Psoas muscle (tissue), 8 donors: ENCODE results near the gene C1QTNF6. TPM values are rescaled to one million over a fixed set of nuclear protein-coding genes. Genes with fewer than 3 reads are reported as not detected.
"Not testable (repeated sequence)": the region's sequence is repeated elsewhere in the genome, so short reads cannot be mapped to it uniquely, and the experiment has no call there.

Experiments
- ATAC-seq, 4 donors: fragments of 200-7000 bp; cut with Tn5 transposase; one replicate each; pipeline ENCODE4 v1.9.1; 2020; ENCODE audit warnings: moderate library complexity in 3 of 4, mild to moderate bottlenecking in 2 of 4
- DNase-seq, 2 donors: peaks; one replicate each; pipeline ENCODE4 v3.0.0-alpha.2; 2020
- H3K27ac ChIP-seq: fragments of 200-600 bp; one replicate; pipeline ENCODE4 v1.8.0; 2022
- H3K27me3 ChIP-seq, 3 donors: fragments of 200-600 bp in 1 of 3; one replicate each; pipeline versions ENCODE4 v1.6.1 to v1.8.0; 2013 to 2022; ENCODE audit warnings: low read length in 2 of 3, mild to moderate bottlenecking in 2 of 3, moderate library complexity in 1 of 3; ENCODE audit not compliant: insufficient read depth in 3 of 3
- H3K36me3 ChIP-seq, 2 donors: fragments of 200-600 bp in 1 of 2; one replicate each; pipeline versions ENCODE4 v1.6.1 to v1.8.0; 2013 to 2022; ENCODE audit warnings: low read depth in 1 of 2, mild to moderate bottlenecking in 1 of 2, moderate library complexity in 1 of 2; ENCODE audit not compliant: insufficient read depth in 1 of 2
- H3K4me1 ChIP-seq: fragments of 200-600 bp; one replicate; pipeline ENCODE4 v1.8.0; 2022
- H3K4me3 ChIP-seq: fragments of 200-600 bp; one replicate; pipeline ENCODE4 v1.8.0; 2022; ENCODE audit warnings: mild to moderate bottlenecking
- H3K9me3 ChIP-seq: fragments of 200-600 bp; one replicate; pipeline ENCODE4 v1.8.0; 2022
- WGBS, 3 donors: extraction: QIAGEN DNeasy Blood & Tissue Kit; methylation state at CpG; one replicate each; pipeline versions ENCODE4 v1.1.6 to v1.1.7; 2013; 5-methylcytosine and 5-hydroxymethylcytosine counted together
- intact Hi-C, 2 donors: fragments of 100-400 bp; cut with DNase I; formaldehyde crosslinking; loops; one replicate each; pipeline versions ENCODE4 v1.11.0 to v1.14.2; 2022
- polyA plus RNA-seq, 3 donors: library from polyadenylated mRNA; stranded (reverse); fragments of 200-250 nt; gene quantifications; one replicate each; pipeline ENCODE4 v1.2.3, GENCODE V29; 2013
- total RNA-seq, 4 donors: library from RNA; stranded (reverse); fragmentation: NEBNext Ultra II Directional in 2 of 4; extraction: Animal tissue kit (Norgen Biotek cat#: 25700) in 2 of 4; gene quantifications; one replicate each; pipeline versions ENCODE4 v1.2.1 to v1.2.4, GENCODE V29; 2021 to 2023
- TF ChIP-seq, protein P1 (sequence below): fragments of 200-600 bp; IDR thresholded peaks from one replicate; pipeline ENCODE4 v1.8.0; 2022; ENCODE audit warnings: antibody characterized with exemption
- donor health status: healthy with polysubstance abuse.
- donor health status: DM: no; HTN: no; CAD: no; lungs with moderate emphysema.
- donor health status: Bipolar disorder and iron deficiency.
- donor health status: healthy.
- donor health status: DM: yes; HTN: yes; CAD: no.
- donor health status: DM: no; HTN: no; CAD: no.
- donor health status: DM: no; HTN: no; CAD: no.
- donor health status: DM: yes; HTN: yes; CAD: no.

Gene C1QTNF6
- total and polyA plus RNA-seq, 7 donors: 0.66 to 8.2 (median 1.0) TPM

DNA sequence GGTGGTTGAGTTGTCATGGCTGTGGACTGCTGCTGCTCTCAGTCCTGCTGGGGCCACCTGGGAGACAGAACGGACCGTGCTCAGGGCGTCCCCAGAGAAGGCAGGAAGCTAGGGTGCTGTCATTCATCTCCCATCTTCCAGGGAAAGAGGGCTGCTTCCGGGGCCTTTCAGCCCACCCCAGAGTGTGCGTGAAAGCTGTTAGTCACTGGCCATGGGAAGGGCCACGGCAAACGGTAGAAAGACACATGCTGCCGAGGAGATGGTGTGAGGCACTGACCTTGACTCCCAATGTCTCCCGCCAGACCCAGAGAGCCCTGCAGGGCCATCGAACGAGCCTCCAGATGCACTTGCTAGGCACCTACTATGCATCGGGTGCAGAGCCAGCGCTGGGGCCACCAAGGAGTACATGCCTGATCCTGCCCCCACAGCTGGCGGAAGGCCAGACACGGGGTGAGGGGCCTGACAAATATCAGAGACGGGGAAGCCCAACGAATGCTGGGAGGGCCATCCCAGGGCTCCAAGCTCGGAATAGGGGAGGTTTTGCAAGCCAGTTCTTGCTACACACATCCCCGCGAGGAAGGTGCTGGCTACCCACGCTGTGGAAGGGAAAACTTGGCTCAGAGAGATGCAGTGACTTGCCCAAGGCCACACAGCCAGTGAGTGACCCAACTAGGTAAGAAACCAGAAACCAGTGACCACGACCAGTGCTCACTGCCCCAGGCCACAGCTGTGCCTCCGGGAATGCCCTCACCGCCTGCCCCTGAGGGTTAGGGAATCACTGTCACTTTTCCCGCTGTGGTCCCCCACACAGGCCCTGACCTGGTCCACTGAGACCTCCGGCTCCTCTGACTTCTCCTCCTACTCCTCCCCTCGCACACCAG lies 45.9 kb upstream of the C1QTNF6 start:
- no peaks in the 10 kb centered on the region for H3K4me1 ChIP-seq
- no peaks in the 10 kb centered on the region for H3K9me3 ChIP-seq
- H3K27me3 ChIP-seq: peaks cover 0 to 54% (median 21%) of the 10 kb centered on the region in 3 donors
- no peak overlapping the region for H3K4me3 ChIP-seq
- intact Hi-C loops: no loop called here
- no peaks in the 10 kb centered on the region for H3K36me3 ChIP-seq
- no peak for ATAC-seq
- peak in 1 of 2 donors; percentile 40 for DNase-seq
- no peak overlapping the region for H3K27ac ChIP-seq
- 41 to 45% (median 45%) methylated on average over 27 of the region's 27 CpGs for WGBS, 3 donors
- TF ChIP-seq, protein P1, sequence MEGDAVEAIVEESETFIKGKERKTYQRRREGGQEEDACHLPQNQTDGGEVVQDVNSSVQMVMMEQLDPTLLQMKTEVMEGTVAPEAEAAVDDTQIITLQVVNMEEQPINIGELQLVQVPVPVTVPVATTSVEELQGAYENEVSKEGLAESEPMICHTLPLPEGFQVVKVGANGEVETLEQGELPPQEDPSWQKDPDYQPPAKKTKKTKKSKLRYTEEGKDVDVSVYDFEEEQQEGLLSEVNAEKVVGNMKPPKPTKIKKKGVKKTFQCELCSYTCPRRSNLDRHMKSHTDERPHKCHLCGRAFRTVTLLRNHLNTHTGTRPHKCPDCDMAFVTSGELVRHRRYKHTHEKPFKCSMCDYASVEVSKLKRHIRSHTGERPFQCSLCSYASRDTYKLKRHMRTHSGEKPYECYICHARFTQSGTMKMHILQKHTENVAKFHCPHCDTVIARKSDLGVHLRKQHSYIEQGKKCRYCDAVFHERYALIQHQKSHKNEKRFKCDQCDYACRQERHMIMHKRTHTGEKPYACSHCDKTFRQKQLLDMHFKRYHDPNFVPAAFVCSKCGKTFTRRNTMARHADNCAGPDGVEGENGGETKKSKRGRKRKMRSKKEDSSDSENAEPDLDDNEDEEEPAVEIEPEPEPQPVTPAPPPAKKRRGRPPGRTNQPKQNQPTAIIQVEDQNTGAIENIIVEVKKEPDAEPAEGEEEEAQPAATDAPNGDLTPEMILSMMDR: no peak

DNA sequence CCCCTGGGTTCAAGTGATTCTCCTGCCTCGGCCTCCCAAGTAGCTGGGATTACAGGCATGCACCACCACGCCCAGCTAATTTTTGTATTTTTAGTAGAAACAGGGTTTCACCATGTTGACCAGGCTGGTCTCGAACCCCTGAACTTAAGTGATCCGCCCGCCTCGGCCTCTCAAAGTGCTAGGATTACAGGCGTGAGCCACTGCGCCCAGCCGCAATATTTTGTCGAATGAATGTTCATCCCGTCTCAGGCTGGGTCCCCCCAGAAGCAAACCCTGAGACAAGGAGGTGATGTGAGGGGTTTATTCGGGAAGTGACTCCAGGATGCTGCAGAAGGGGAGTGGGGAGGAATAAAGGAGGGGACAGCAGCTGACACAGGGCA lies 45.3 kb upstream of the C1QTNF6 start:
- H3K9me3 ChIP-seq, H3K36me3 ChIP-seq, H3K4me3 ChIP-seq, intact Hi-C loops, ATAC-seq, H3K4me1 ChIP-seq, H3K27ac ChIP-seq: not testable (repeated sequence)
- DNase-seq: peak in 1 of 2 donors; percentile 32
- 75 to 87% (median 77%) methylated on average over 12 of the region's 12 CpGs for WGBS, 3 donors
- peaks cover 0 to 54% (median 20%) of the 10 kb centered on the region in 3 donors for H3K27me3 ChIP-seq

DNA sequence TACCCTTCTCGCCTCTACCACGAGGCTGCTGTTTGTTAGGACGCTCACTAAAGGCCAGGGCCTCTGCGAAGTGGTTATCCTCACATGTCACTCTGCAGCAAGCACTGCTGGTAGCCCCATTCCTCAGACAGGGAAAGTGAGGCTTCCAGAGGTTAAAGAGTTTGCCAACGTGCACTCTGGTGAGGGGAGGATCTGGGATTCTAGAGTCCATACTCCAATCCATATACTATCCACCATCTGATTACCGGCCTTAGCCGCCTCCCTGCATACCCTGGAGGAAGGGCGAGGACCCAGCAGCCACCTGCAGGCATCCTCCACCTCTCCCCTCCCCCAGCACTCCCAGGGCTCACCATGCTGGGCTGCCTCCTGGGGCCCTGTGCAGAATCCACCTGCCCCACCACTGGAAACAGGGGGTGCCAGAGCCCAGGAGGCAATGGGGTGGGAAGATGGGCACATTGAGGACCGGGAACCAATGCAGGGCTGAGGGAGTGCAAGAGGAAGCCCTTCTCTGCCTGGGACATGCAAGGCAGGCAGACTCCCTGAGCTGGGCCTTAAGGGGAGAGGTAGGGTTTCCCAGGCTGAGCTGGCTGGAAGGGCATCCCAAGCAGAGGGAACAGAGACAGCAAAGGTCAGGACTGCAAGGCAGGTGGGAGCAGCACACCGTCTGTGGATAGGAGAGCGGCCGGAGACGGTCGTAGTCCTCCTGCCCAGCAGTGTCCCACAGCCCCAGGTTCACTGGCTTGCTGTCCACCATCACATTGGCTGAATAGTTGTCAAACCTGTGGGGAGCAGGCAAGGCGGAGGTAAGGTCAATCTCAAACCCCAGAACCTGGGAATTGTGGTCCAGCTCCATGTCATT lies 44.3 kb upstream of the C1QTNF6 start:
- Histone ChIP-seq H3K36me3 (no peaks in the 10 kb centered on the region), H3K27ac (no peak overlapping the region), H3K4me1 (no peaks in the 10 kb centered on the region), H3K4me3 (no peak overlapping the region), H3K9me3 (no peaks in the 10 kb centered on the region), H3K27me3 (peaks cover 0 to 57% (median 14%) of the 10 kb centered on the region in 3 donors)
- 73 to 80% (median 75%) methylated on average over 15 of the region's 15 CpGs for whole genome bisulfite sequencing, 3 donors
- DNase-seq (peak in 1 of 2 donors; percentile 16), ATAC-seq (no peak)
- intact Hi-C loops: no loop called here
- TF ChIP-seq, protein P1: no peak

DNA sequence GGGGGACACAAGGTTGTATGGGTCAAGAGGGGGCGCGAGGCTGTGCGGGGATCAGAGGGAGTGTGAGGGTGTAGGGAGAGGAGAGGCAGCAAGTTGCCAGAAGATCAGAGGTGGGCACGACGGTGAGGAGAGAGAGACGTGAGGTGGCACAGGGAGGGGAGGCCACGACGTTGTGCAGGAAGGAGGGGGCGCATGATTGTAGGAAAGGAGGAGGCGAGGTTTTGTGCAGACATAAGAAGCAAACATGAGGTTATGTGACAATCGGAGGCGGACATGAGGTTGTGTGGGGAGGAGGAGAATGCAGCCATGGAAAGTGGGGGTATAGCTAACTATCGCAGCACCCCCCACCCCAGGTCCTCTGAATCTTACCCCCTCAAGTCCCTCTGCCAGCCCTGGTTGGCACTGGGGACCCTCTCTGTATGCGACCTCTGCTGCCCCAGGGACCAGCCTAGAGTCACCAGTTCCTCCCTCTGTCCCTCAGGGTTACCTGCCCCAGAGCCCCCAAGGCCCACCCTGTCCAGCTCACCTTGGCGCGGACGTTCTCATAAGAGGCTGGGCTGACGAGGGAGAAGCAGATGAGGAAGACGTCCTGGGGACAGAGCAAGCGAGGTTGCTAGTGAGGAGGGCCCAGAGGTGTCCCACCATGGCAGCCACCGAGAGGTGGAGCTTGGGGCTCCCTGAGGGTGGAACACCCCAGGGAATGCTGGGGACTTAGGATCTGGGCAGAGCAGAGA lies 43.5 kb upstream of the C1QTNF6 start:
- Histone ChIP-seq H3K27ac (no peak overlapping the region), H3K27me3 (peaks cover 0 to 53% (median 12%) of the 10 kb centered on the region in 3 donors), H3K36me3 (no peaks in the 10 kb centered on the region), H3K4me3 (no peak overlapping the region), H3K4me1 (no peaks in the 10 kb centered on the region), H3K9me3 (no peaks in the 10 kb centered on the region)
- TF ChIP-seq, protein P1: no peak
- WGBS, 3 donors: 68 to 71% (median 68%) methylated on average over 20 to 21 of the region's 21 CpGs
- intact Hi-C loops: no loop called here
- ATAC-seq (no peak), DNase-seq (peak in 1 of 2 donors; percentile 34)
